GM12873 (cell line): ENCODE results near the gene PLA2G6.
A peak's percentile ranks its signal among the peaks of the same experiment; 100 is the strongest.

ENCODE experiments used
- TF ChIP-seq, protein P1 (sequence below): IDR thresholded peaks from 2 replicates; pipeline ENCODE4 v1.5.1; 2012; ENCODE audit warnings: low read depth, mild to moderate bottlenecking, moderate library complexity, low read length, control low read depth; ENCODE audit not compliant: insufficient read depth; ENCODE audit errors: missing control alignments

Gene PLA2G6

GRCh38 chr22:38186429-38186828 lies 4.8 kb upstream of the PLA2G6 start:
- TF ChIP-seq, protein P1, sequence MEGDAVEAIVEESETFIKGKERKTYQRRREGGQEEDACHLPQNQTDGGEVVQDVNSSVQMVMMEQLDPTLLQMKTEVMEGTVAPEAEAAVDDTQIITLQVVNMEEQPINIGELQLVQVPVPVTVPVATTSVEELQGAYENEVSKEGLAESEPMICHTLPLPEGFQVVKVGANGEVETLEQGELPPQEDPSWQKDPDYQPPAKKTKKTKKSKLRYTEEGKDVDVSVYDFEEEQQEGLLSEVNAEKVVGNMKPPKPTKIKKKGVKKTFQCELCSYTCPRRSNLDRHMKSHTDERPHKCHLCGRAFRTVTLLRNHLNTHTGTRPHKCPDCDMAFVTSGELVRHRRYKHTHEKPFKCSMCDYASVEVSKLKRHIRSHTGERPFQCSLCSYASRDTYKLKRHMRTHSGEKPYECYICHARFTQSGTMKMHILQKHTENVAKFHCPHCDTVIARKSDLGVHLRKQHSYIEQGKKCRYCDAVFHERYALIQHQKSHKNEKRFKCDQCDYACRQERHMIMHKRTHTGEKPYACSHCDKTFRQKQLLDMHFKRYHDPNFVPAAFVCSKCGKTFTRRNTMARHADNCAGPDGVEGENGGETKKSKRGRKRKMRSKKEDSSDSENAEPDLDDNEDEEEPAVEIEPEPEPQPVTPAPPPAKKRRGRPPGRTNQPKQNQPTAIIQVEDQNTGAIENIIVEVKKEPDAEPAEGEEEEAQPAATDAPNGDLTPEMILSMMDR: no peak

- TF ChIP-seq, protein P1: no peak
These were observed 3.2 kb upstream of the PLA2G6 start for GRCh38 chr22:38184788-38185187.

DNA sequence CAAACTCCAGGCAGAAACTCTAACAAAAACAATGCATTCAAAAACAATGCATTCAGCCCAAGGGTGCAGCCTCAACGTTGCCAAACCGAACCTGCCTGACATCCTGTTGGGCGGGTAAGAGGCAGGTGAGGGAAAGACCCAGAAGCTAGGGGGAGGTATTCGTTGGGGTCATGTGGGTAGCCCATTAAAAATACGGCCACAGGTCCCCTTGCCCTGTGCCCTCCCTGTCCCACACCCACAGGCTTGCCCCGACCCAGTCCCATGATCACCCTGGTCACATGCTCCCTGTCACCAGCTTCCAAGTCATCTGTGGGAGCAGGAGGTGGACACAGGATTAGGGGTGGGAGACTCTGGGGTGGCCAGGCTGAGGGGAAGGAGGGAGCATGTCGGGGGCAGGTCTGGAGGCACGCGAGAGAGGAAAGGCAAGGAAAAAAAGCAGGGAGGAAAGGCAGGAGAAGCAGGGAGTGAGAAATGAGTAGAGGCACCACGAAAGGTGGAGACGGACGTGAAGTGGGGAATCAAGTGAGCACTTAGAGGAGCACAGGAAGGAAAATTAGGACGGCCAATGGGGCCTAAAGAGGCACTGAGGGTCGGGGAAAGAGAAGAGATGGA lies 683 bp downstream of the PLA2G6 start:
- TF ChIP-seq, protein P1: peak; percentile 13

- TF ChIP-seq, protein P1: no peak
These were observed 3.6 kb downstream of the PLA2G6 start for GRCh38 chr22:38177926-38178604.

- TF ChIP-seq, protein P1: no peak
These were observed 4.6 kb downstream of the PLA2G6 start for GRCh38 chr22:38177044-38177443.

- TF ChIP-seq, protein P1: no peak
These were observed 5.4 kb downstream of the PLA2G6 start for GRCh38 chr22:38176170-38176741.

DNA sequence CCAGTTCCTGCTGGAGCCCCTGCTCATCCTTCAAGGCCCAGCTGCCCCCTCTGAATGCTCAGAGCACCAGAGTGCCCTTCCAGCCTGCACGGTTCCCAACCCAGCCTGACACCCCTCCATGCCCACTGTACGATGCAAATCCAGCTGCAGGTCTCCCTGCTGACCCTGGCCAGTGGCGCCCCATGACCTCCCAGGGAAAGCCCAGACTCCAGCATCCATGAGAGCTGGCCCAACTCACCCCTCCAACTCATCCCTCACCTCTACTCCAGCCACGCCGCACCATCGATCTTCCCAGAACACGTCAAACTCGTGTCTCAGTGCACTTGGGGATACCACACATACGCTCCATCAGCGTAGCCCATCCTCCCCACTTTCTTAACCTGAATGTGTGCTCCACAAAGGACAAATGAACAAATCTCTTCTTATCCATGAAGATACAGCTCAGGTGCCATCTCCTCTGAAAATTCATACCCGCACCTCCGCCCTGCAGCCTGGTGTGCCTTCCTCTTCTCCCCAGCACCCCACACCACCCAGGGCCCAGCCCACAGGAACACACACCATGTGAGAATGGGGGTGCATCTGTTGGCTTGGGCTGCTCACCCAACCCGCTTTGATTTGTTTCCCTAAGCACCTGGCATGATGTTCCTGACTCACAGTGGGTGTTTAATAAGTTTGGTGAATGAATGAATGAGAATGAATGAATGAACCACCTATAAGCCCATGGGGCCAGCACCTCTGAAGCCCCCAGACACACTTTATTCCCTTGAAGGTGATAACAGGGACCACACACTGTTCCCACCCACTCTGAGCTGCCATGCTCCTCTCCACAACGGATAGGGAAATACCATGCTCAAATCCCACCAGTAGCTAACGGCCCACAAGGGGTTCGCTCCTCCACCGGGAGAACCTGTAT lies 6.2 kb downstream of the PLA2G6 start:
- TF ChIP-seq, protein P1: no peak
